Pons (tissue), 1 donor: ENCODE results near the gene ZFX.

ENCODE experiments used
- DNase-seq: peaks from one replicate; pipeline ENCODE4 v3.0.0-alpha.2; 2016; ENCODE audit warnings: low spot score

The ZFX gene

DNA sequence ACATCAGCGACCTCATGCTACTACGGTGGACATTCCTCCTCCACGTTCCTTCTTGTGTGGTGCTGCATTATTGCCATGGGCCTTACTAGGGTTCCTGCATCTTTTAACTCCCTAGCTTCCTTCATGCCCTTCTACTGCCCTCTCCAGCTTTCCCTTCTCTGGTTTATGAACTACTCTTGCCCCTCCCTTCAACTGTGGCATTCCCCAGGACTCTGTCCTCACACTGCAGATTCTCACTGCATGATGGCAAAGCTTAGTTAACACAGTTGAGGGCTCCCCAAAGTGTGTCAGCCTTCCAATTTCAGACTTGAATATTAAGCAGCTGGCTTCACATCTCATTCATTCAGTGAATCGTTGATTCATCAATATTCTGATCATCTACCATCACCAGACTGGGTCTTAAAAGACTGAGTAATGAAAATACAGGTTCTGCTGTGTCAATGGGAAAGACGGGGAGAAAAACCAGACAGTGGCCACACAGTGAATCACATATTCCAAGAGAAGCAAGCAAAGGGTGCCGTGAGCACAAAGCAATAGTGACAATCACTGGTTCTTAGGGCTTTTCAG is 53.0 kb downstream of the ZFX start:
- no peak for DNase-seq

DNA sequence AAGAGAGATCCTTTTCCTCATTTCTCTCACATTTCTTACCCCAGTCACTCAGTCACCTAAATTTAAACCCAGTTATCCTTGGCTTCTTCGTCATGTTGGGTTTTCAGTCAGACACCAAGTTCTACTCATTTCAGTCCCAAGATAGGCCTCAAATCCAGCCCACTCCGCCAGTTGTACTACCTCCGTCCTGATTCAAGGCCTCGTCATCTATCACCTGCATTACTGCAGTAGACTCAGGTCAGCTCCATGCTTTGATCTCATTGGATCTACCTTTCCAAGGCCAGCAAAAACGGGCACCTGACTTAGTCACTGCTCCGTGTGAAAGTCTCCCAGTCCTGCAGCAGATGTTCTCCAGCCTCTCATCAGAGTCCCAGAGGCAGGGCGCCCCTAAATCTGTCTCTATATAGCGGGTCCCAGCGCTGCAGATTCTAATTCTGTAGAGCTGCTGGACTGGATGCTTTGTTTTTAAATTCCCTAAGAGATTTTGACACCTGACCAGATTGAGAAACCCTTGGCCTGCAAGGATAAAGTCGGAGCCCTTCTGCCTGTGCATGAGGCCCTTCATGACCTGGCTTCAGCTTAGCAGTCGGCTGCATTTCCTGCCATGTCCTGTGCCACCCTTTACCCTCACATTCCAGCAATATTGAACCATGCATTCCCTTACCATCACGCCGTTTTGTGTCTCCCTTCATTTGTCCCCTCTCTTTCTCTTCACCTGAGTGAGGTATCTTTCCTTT is 53.7 kb downstream of the ZFX start:
- no peak for DNase-seq

DNA sequence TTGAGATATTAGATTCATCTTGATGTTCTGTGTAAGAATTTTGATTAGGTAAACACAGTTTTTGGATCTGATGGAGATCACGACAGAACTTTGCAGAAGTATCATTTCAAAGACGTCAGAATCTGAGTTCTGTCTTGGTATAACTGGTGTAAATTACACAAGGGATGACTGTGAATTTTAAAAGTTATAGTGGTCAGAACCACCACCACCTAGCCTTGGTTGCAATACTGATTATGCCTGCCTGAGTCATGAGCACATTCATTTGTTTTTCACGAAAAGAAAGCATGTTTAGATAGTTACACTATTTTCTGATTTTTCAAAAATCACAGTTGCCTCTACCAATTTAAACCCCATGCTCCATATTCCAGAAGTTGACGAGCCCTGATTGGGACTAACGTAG is 54.8 kb downstream of the ZFX start:
- no peak for DNase-seq

DNA sequence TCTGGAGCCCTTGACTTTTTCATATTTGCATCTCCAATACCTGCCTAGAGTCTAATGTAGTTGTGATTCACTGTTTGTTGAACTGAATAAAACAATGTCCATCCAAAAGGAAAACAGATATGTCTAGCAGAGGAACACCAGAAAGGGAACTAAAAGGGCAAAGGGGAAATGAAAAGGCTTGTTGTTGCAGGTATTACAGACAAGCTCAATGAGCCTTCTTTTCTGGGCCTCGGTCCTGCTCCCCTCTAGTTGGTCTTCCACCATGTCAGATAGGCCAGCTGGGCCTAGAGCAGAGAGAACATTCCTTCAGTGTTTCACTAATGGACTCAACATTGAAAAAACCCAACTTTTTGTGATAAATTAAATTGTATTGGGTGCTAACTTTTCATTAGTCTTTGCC is 55.4 kb downstream of the ZFX start:
- DNase-seq, result no peak

DNA sequence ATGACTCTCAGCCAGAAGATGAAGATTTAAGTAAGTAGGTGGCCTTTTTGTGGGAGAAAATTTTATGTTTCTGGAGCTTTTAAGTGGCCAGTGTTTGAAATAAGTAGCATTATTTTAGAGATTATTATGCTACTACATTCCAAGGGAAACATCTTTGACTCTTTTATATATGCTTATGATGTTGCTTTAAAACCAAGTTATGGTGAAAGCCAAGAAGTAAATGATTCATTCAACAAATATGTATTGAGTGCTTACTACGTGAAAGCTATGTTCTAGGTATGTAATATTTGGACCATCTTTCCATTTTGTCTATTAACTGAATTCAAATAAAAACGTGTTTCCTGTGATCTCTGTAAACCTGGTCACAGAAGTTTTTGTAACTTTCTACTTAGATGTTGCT is 58.3 kb downstream of the ZFX start:
- DNase-seq, result no peak

DNA sequence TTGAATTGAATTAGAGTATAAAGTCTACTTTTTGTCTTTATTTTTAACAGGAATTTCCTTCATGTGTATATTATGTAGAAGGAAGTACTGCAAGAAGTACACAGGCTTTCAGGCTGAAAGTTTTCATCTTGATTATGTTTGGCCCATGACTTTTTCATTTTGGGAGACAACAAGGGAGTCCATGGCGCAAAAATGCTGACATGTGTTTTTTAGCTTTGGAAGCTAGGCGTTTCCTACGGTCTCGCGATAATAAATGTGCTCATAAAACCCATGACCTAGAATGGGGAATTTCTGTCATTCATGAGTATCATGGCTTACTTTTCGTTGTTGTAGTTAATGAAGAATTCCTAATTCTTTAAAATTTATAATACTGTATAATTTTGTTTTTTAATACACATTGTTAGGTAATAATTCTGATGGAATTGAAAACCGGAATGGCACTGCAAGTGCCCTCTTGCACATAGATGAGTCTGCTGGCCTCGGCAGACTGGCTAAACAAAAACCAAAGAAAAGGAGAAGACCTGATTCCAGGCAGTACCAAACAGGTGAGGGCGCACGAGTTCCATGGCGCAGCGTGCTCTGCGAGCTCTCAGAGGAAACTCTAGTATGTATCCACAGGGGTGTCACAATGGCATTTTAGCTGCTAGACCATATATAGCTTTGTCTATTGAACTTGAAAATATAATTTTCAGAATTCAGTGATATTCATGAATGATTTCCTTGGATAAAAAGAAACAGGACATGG is 59.1 kb downstream of the ZFX start:
- no peak for DNase-seq

DNA sequence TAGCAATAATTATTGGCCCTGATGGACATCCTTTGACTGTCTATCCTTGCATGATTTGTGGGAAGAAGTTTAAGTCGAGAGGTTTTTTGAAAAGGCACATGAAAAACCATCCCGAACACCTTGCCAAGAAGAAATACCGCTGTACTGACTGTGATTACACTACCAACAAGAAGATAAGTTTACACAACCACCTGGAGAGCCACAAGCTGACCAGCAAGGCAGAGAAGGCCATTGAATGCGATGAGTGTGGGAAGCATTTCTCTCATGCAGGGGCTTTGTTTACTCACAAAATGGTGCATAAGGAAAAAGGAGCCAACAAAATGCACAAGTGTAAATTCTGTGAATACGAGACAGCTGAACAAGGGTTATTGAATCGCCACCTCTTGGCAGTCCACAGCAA is 60.7 kb downstream of the ZFX start:
- DNase-seq, result no peak

DNA sequence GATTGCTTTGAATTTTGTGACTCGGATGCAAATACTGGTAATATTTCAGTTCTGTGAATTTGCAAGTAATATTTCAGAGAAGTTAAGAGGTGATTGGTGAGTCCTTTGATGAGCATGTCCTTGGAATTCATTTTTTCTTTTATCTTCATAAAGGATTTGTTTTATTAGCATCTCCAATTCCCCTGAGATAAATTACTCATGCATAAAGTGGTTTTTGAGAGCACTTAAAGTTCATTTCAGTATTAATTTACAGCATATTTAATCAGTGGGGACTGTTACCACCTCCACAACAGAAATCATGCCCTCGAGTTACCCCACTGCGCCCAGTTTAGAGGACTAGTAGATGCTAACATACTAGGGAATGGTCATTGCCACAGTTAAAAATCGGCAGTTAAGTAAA is 65.0 kb downstream of the ZFX start:
- DNase-seq, result no peak

DNA sequence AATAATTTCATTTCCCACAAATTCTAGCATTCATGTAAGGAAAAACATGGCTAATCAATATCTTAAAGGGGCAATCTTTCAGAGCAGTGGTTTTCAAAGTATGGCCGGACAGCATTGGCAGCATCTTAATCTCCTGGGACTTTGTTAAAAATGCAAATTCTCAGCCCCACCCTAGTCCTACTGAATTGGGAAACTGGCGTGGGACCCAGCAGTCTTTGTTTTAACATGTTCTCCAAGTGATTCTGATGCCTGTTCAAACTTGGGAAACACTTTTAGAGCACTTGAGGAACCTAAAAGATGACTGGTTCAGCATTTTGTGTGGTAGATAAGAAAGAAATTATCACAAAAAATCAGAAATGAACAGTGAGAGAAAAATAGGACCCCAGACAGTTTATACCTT is 65.7 kb downstream of the ZFX start:
- no peak for DNase-seq

DNA sequence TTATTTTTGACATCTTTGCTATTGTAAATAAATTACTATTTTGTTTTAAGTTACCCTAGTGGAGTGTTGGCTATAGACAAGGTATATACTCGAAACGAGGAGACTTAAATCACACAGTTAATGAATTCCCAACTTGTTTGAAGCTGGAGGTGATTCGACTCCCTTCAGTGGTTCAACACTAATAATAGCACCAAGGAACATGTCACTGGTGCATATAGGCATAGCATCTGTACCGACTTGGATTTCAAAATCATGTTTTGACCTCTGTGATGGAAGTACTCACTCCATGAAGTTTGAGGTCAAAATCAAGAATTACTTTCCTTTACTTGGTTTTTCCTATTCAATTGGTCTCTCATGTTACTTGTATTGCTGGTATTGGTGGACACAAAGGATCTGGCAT is 66.5 kb downstream of the ZFX start:
- DNase-seq, result no peak

DNA sequence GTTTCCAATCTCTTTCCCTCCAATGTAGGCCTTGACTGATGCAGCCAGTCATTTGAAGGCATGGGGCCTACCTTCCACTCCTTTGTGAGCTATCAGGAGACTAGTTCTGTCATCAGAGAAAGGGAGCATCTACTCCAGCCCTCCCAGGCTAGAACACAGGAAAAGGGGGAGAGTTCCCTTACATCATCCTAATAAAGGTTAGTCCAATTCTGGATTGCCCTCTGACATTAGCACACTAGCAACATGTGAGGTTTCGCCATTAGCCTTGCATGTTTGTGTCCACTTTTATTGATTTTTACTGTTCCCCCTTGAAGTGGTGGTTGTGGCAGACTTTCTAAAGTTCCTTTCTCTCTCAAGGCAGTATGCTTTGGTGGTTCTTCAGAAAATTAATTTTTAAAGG is 67.3 kb downstream of the ZFX start:
- no peak for DNase-seq

DNA sequence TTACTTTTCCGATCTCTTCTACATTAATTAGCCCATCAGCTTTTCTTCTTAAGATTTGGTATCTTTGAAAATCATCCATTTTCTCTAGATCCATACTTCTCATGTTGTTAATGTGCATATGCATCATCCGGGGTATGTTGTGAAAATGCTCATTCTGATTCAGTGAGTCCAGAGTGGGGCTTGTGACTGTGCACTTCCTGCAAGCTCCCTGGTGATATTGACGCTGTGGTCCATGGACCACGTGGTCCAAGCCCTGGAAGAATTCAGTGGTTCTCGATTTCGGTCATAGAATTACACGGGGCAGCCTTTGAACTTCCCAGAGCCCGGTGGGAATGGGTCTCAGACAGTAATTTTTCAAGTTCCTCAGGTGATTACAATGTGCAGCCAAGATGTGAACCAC is 69.8 kb downstream of the ZFX start:
- DNase-seq, result no peak

DNA sequence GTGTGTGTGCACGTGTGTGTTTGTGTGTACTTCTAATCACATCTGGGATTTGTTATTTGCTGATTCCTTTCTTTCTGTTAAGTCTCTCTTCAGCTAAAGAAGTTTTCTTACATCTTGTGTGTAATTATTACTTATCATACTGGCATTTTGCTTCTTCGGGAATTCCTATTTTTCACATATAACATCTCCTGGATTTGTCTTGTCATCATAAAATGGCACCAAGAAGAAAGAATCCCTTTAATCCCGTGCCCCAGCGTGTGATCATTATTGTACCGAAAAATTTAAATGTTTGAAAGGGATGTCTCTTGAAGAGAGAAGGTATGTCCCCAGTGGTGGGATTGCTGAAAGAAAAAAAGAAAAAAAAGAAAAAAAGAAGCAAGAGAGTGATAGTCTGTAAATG is 72.3 kb downstream of the ZFX start:
- DNase-seq, result no peak

DNA sequence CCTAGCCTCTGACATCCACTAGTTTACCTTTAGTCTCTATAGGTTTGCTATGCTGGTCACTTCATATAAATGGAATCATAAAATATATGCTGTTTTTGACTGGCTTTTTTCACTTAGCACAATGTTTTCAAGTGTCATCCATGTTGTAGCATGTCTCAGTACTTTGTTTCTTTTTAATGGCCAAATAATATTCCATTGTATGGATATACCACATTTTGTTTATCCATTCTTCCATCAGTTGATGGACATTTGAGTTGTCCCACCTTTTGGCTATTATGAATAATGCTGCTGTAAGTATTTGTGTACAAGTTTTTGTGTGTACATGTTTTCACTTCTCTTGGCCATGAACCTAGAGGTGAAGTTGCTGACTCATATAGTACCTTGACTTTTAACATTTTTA is 75.7 kb downstream of the ZFX start:
- no peak for DNase-seq

DNA sequence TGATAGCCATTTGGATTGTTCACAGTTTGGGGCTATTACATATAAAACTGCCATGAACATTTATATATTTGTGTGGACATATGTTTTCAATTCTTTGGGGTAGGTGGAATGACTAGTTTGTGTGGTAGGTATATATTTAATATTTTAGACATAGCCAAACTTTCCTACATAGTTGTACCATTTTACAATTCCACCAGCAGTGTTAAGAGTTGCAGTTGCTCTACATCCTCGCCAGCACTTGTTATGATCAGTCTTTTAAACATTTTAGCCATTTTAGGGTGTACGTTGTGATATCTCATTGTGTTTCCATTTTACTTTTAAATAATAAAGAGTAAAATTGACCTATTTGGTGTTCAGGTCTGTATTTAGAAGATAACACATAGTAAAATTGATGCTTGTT is 76.6 kb downstream of the ZFX start:
- no peak for DNase-seq

DNA sequence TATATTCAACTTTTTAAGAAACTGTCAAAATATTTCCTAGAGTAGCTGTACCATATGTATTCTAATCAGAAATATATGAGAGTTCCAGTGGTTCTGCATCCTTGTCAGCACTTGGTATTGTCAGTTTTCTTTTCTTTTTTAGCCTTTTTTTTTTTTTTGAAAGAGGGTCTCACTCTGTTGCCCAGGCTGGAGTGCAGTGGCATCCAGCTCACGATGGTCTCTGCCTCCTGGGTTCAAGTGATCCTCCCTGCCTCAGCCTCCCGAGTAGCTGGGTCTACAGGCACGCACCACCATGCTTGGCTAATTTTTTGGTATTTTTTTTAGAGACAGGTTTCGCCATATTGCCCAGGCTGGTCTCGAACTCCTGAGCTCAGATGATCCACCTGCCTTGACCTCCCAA is 79.1 kb downstream of the ZFX start:
- no peak for DNase-seq

DNA sequence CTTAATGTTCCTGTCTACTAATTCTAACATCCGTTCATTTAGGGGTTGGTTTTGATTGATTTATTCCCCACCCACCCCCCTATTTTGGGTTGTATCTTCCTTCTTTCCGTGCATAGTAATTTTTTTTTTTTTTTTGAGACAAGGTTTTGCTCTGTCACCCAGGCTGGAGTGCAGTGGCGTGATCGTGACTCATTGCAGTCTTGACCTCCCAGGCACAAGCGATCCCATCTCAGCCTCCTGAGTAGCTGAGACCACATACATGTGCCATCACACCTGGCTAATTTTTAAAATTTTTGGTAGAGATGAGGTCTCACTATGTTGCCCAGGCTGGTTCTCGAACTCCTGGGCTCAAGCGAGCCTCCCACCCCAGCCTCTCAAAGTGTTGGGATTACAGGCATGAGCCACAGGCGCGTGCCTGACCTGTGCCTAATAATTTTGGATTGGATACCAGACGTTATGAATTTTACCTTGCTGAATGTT is 79.9 kb downstream of the ZFX start:
- DNase-seq, result no peak

DNA sequence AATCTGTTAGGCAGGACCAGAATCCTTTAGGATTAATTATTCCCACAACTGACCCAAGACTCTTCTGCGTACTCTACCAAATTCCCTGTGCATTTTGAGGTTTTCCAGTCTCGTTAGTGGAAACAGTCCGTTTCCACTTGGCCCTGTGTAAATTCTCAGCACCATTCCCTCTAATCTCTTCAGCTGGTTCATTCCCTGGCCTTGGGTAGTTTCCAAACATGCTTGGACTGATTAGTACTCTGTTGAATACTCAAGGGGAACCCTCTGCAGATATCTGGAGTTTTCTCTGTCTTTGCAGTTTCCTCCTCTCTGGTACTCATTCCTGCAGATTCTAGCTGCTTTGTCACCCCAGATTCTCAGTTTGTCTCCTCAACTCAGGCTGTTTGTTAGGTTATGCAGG is 80.4 kb downstream of the ZFX start:
- DNase-seq, result no peak

DNA sequence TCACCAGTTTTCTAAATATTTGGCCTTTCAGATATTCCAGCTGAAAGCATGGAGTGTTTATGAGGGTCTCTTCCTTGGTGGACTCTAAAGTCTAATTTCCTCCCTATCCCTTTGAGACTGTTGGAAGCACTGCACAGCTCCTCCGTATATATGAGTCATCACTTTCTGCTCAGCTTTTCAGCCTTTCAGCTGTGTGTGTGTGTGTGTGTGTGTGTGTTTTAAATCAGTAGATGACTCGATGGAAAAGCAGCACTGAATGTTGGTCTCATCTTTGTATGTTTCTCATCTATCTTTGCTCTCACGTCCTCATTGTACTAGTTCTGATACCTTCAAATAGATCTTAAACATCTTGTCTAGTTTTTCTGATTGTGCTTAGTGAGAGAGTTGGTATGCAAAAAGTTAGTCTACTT is 81.6 kb downstream of the ZFX start:
- no peak for DNase-seq

DNA sequence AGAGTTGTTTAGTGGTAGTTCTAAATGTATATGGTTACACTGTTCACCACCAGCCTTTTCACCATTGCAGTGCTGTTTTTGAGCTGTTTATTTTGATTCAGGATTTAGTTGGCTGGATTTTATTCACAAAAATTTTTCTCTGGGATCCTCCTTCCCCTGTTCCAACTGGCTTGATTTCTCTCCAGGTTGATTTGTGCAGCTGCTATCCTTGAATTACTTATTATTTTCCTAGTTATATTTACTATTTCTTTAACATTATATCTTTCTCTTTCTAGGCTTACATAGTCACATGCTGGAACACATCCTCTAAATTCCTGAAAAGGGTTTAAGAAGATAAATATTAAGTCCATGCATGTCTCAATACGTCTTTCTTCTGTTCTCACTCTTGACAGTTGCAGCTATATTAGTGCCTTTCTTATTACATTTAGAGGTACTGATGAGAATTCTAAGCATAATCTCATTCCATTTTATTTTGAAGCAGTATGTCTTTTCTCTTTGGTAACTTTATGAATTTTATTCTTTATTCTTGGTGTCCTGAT is 82.2 kb downstream of the ZFX start:
- DNase-seq, result no peak

DNA sequence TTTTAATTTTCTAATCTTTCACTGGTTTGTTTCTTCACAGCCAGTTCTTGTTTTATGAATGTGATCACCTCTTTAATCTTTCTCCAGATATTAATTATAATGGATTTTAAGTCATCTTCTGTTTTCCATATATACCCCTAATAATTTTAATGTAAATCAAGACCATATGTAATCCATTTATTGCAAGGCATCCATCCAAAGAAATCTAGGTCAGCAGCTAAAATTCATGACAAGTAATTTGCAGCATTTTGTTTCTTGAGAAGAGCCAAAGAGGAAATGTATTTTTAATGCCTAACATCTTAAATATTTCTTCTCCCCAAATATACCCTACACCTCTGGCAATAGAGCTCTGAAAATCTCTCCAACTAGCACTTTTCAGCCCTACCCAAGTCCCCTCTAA is 83.3 kb downstream of the ZFX start:
- DNase-seq, result no peak

DNA sequence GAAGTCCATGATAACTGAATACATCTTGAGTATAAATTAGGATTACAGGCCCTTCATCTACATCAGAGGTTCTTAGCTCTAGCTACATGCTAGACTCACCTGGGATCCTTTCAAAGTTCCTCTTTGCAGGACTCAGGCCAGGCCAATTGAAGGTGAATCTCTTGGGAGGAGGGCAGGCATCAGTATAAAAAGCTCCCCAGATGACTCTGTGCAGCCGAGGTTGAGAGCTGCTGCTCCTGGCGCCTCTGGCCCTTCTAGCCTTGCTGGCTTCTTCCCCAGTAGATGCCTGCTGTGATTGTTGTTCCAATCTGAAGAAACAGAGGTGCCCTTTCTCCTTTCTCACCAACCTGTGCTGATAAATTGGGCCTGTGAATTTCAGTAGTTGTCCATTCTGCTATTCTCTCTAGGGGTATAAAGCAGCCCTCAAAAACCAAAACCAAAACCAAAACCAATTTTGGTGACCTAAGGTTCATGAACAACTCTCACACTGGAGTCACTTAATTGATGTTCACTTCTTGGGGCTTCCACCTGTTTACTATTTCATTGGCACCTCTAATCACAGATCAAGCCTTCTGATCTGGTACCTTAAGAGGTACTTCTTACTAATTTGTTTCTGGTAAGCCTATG is 85.7 kb downstream of the ZFX start:
- DNase-seq, result no peak
